HepG2 (cell line): ENCODE data around the gene PRR11.

Source experiments
- CREB1 ChIP-seq, 2 experiments: fragments of 450-650 bp in 1 of 2; IDR thresholded peaks; 2 replicates each; pipeline ENCODE4 v1.6.1; 2016 to 2017; ENCODE audit warnings: control low read depth in 1 of 2, mild to moderate bottlenecking in 1 of 2, missing compliant biosample characterization in 1 of 2, missing genetic modification characterization in 1 of 2
- TF ChIP-seq, protein P1 (sequence below): sonication (generic); formaldehyde crosslinking; IDR thresholded peaks from 2 replicates; pipeline ENCODE4 v1.4.0; 2020; ENCODE audit warnings: missing genetic modification reagents

DNA sequence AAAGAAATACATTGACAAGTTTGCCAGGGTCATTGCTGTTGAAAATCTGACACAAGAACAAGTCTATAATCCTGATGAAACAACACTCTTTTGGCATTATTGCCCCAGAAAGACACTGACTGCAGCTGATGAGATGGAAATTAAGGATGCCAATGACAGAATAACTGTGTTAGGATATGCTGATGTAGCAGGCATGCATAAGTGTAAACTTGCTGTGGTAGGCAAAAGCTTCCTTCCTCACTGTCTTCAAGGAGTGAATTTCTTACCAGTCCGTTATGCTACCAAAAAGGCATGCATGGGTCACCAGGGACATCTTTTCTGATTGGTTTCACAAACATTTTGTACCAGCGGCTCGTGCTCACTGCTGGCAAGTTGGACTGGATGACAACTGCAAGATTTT, 75.2 kb downstream of the PRR11 start:
- TF ChIP-seq, protein P1, sequence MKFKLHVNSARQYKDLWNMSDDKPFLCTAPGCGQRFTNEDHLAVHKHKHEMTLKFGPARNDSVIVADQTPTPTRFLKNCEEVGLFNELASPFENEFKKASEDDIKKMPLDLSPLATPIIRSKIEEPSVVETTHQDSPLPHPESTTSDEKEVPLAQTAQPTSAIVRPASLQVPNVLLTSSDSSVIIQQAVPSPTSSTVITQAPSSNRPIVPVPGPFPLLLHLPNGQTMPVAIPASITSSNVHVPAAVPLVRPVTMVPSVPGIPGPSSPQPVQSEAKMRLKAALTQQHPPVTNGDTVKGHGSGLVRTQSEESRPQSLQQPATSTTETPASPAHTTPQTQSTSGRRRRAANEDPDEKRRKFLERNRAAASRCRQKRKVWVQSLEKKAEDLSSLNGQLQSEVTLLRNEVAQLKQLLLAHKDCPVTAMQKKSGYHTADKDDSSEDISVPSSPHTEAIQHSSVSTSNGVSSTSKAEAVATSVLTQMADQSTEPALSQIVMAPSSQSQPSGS (CRISPR knock-in tag) = no peak
- TF ChIP-seq CREB1 (IDR thresholded peaks at IDR 0.05) (no peak), CREB1 (CRISPR knock-in tag; IDR thresholded peaks at IDR 0.05) (no peak)
